Measurements from ENCODE around the gene SPDYC. TPM values are rescaled to one million over a fixed set of nuclear protein-coding genes. Genes with fewer than 3 reads are reported as not detected.

The SPDYC gene
- total and polyA plus RNA-seq, 9 of the 15 experiments (the other 6 are each of a cell fraction or from before 2014, with no cell fraction given): 4.4 to 18.8 (median 9.2) TPM

GRCh38 chr11:65194564-65194963, 24.5 kb downstream of the SPDYC start (continued):
- TF ChIP-seq CEBPG (CRISPR knock-in tag; IDR thresholded peaks at IDR 0.05) (no peak), CEBPG (tag; conservative IDR thresholded peaks at IDR 0.05 in 1 of 2, IDR thresholded peaks at IDR 0.05 in 1 of 2) (no peak), ARID1B (IDR thresholded peaks at IDR 0.05) (no peak), KDM2B (CRISPR knock-in tag; IDR thresholded peaks at IDR 0.05) (no peak)

GRCh38 chr11:65204143-65204542, 34.1 kb downstream of the SPDYC start:
- ATAC-seq (no peak), FAIRE-seq (no peak), DNase-seq (ENCODE audit: extremely low read depth in 1 of 4, low spot score in 3 of 4) (no peak)
- no peak overlapping the region for H2AFZ ChIP-seq (ENCODE audit: low read depth, low read length)
- H3K27me3 ChIP-seq (ENCODE audit: control insufficient read depth in 2 of 2, insufficient read depth in 2 of 2, low read length in 2 of 2): no peaks in the 10 kb centered on the region
- no peak overlapping the region for H3K27ac ChIP-seq (ENCODE audit: extremely low read depth, low read depth, low read length)
- ChIA-PET POLR2A (interaction anchor here (0.6 to 0.9 kb wide), 3 partner anchors 35 to 161 kb away, joined by 3 read pairs; no protein-coding TSS in a partner anchor), CTCF (ENCODE audit: low intra/inter-chr PET ratio) (interaction anchor here (0.5 to 2.9 kb wide), 4 partner anchors 50 to 228 kb away, joined by 3 to 19 read pairs (median 6); partner anchors contain the start of gene CDC42EP2)
- in situ Hi-C loops (cut with MboI) (no loop called here), intact Hi-C loops (cut with micrococcal nuclease) (loop anchor here (2.0 to 5.0 kb wide), 2 partner anchors 48 to 127 kb away; no protein-coding TSS in a partner anchor)
- no peak overlapping the region for H3K4me3 ChIP-seq
- peaks cover 65% of the 10 kb centered on the region for H3K36me3 ChIP-seq (ENCODE audit: control insufficient read depth, insufficient read depth, low read length)
- 88% methylated on average over 12 of the region's 15 CpGs for WGBS (ENCODE audit: insufficient coverage, low coverage, missing lambda C conversion rate)
- no TSS peak for BruUV-seq (replicated peaks)
- TF ChIP-seq ESRRB (CRISPR knock-in tag; IDR thresholded peaks at IDR 0.05; ENCODE audit: borderline replicate concordance) (no peak), ZNF586 (CRISPR knock-in tag; conservative IDR thresholded peaks at IDR 0.05) (no peak), ZNF23 (CRISPR knock-in tag; IDR thresholded peaks at IDR 0.05) (no peak), ZNF407 (IDR thresholded peaks at IDR 0.05; ENCODE audit: low read depth) (no peak), POLR2G (IDR thresholded peaks at IDR 0.05; ENCODE audit: low read depth, low read length) (0 out of 2 replicates have a peak, but pooled peaks have one; percentile 16), ELF2 (CRISPR knock-in tag; IDR thresholded peaks at IDR 0.05) (no peak), LARP7 (IDR thresholded peaks at IDR 0.05) (no peak)
- peaks cover 0 to 15% of the 10 kb centered on the region in 2 experiments; a peak in 2 of 5 replicates for H3K4me1 ChIP-seq (replicated peaks in 1 of 2; ENCODE audit: control insufficient read depth in 2 of 2, insufficient read depth in 2 of 2, low read length in 2 of 2)
- no peaks in the 10 kb centered on the region for H3K79me2 ChIP-seq (ENCODE audit: control insufficient read depth, insufficient read depth, low read length)
- no peaks in the 10 kb centered on the region for H3K9me1 ChIP-seq (ENCODE audit: control insufficient read depth, insufficient read depth, low read length)
- no peaks in the 10 kb centered on the region for H4K20me1 ChIP-seq (replicated peaks; ENCODE audit: control insufficient read depth, insufficient read depth, low read length)
- H3K9me3 ChIP-seq (replicated peaks; ENCODE audit: control insufficient read depth, insufficient read depth, low read depth, low read length): no peaks in the 10 kb centered on the region
- H3K9ac ChIP-seq (ENCODE audit: insufficient read depth in 1 of 2, low read depth in 2 of 2, low read length in 2 of 2): peak overlapping the region in 1 of 2 experiments; percentile 26; a peak in 2 of 4 replicates
- H3K4me2 ChIP-seq (ENCODE audit: insufficient read depth, low read length): no peak overlapping the region
